ENCODE results near the gene CHTF18.
"Not testable (repeated sequence)": the region's sequence is repeated elsewhere in the genome, so short reads cannot be mapped to it uniquely, and the experiment has no call there.

CHTF18 gene

DNA sequence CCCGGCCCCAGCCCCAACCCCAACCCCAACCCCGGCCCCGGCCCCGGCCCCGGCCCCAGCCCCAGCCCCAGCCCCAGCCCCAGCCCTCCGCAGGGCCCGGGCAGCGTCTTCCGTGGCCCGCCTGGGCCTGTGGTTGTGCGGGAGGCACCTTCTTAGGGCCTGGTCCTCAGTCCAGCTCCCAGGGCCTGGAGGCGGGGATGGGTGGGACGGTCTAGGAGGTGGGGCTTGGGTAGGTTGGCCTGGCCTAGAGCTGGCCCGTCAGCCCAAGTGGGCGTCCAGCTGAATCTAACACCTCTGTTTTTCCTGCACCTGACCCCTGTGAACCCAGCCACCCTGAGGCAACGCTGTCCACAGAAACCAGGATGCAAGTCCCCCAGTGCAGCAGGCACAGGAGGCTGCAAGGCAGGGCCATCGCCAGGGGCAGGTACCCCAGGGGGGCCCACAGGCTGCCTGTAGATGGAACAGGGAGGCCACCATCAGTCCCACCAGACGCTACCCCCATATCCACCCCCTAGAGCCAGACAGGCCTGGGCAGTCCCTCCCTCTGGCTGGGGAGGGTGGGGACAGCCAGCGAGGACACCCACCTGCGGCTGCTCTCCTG is 19.1 kb upstream of the CHTF18 start:
- TF ChIP-seq, protein P1, sequence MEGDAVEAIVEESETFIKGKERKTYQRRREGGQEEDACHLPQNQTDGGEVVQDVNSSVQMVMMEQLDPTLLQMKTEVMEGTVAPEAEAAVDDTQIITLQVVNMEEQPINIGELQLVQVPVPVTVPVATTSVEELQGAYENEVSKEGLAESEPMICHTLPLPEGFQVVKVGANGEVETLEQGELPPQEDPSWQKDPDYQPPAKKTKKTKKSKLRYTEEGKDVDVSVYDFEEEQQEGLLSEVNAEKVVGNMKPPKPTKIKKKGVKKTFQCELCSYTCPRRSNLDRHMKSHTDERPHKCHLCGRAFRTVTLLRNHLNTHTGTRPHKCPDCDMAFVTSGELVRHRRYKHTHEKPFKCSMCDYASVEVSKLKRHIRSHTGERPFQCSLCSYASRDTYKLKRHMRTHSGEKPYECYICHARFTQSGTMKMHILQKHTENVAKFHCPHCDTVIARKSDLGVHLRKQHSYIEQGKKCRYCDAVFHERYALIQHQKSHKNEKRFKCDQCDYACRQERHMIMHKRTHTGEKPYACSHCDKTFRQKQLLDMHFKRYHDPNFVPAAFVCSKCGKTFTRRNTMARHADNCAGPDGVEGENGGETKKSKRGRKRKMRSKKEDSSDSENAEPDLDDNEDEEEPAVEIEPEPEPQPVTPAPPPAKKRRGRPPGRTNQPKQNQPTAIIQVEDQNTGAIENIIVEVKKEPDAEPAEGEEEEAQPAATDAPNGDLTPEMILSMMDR (IDR thresholded peaks at IDR 0.05; ENCODE audit: insufficient read depth, low read depth, low read length, missing control alignments): no peak
- no peak for DNase-seq (ENCODE audit: low read depth)
- H3K4me3 ChIP-seq (ENCODE audit: low read depth, low read length): no peak overlapping the region

DNA sequence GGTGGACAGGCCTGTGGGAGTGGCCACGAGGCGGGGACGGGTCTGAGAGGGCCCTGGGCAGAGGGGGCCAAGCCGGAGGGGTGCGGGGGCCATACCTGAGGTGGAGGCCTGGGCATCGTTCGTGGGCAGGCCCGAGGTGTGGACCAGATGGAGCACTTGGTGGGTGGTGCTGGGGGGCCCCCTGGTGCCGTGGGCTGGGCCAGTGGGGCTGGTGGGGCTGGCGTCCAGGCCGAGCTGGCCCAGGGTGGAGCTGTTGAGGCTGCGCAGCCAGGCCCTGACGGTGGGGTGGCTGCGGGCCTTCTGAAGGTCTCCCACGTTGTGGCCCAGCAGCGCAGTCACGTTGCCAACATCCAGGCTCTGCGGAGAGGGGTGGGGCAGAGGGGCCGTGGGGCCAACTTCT is 18.5 kb upstream of the CHTF18 start:
- no peak for DNase-seq (ENCODE audit: low read depth)
- H3K4me3 ChIP-seq (ENCODE audit: low read depth, low read length): no peak overlapping the region
- TF ChIP-seq, protein P1 (IDR thresholded peaks at IDR 0.05; ENCODE audit: insufficient read depth, low read depth, low read length, missing control alignments): no peak

DNA sequence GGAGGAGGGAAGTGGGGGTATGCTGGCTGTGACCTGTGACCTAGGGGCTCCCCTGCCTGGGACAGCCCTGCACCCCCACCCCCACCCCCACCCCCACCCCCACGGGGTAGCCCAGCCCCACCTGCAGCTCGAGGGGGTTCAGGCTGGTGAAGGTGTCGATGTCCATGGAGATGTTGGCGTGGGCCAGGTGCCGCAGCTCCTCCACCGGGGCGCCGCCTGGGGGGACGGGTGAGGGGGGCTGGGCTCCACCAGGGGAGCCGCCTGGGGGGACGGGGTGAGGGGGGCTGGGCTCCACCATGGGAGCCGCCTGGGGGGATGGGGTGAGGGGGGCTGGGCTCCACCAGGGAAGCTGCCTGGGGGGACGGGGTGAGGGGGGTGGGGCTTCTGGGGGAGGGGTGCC is 18.0 kb upstream of the CHTF18 start:
- no peak for DNase-seq (ENCODE audit: low read depth)
- no peak overlapping the region for H3K4me3 ChIP-seq (ENCODE audit: low read depth, low read length)
- TF ChIP-seq, protein P1 (IDR thresholded peaks at IDR 0.05; ENCODE audit: insufficient read depth, low read depth, low read length, missing control alignments): no peak

DNA sequence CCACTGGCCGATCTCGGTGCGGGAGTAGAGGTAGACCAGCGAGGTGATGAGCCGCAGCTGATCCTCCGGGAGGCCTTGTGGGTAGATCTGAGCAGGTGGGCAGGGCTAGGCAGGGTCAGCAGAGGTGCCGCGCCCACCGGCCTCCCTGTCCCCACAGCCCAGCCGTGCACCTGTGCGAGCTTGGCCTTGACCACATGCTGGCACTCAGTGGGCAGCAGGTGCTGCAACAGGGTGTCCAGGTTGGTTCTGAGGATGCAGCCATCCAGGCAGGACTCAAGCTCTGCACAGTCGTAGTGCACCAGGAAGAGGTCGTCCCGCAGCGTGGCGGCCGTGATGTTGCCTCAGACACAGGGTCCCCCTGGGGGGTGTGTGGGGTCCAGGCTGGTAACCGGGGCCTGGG is 15.5 kb upstream of the CHTF18 start:
- no peak for DNase-seq (ENCODE audit: low read depth)
- H3K4me3 ChIP-seq (ENCODE audit: low read depth, low read length): no peak overlapping the region
- TF ChIP-seq, protein P1 (IDR thresholded peaks at IDR 0.05; ENCODE audit: insufficient read depth, low read depth, low read length, missing control alignments): no peak

DNA sequence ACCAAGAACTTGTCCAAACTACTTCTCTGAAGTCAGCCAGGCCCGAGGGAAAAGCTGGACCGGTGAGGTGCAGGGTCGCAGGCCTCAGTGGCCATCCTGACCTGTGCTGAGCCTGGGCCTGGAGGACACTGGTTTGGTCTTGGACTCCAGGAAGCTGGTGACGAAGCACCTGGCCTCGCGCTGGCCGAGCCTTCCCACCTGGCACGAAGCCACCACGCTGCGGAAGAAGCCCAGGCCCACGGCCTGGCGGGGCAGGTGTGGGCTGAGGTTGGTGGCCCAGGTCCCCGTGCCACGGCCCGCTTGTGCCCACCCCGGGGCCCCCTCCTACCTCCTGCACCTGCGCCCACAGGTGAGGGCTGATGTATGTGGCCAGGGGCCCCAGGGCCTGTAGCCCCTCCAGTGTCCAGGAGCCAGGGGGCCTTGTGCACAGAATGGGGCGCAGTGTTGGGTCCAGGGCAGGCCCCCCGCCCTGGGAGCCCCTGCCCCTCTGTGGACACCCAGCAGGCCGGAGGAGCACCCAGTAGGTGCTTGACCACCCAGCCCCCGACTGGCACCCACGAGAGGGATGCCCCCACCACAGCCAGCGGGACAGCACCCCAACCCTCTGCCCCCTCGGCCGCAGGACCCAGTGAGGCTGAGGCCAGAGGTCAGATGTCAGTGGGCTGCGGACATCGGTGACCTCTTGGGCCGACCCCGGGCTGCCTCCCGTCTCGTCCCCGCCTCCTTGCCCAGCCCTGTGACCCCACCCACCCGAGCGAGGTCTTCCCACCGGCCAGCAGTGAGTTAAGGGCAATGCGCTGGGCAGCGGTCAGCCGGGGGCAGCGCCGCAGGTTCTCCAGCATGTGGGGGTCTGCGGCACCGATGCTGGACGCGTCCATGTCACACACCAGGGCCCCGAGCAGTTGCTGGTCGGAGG is 14.1 kb upstream of the CHTF18 start:
- no peak for DNase-seq (ENCODE audit: low read depth)
- TF ChIP-seq, protein P1 (IDR thresholded peaks at IDR 0.05; ENCODE audit: insufficient read depth, low read depth, low read length, missing control alignments): no peak
- H3K4me3 ChIP-seq (ENCODE audit: low read depth, low read length): no peak overlapping the region

DNA sequence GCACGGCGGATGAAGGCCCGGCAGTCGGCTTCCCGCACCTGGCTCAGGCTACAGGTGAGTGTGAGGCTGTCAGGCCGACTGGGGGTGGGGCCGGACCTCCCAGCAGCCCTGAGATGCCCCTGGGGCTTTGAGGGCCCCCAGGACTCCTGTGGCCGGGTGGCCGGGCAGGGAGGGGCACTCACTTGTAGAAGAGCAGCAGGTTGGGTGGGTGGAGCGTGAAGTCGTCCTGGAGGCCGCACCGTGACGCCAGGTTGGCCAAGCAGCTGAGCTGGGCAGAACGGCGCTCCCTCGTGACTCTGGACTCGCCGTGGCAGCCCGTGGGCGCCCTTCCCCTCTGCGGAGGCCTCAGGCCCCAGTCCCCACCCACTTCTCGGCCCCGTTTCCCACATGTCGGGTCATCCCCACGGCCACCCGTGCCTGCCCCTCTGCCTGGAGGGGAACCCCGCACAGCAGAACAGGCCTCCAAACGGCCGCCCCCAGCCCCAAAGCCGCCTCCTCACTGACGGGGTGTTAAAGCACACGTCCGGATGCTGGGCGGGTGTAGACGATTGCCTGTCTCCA is 13.1 kb upstream of the CHTF18 start:
- TF ChIP-seq, protein P1 (IDR thresholded peaks at IDR 0.05; ENCODE audit: insufficient read depth, low read depth, low read length, missing control alignments): no peak
- DNase-seq (ENCODE audit: low read depth): no peak
- no peak overlapping the region for H3K4me3 ChIP-seq (ENCODE audit: low read depth, low read length)

DNA sequence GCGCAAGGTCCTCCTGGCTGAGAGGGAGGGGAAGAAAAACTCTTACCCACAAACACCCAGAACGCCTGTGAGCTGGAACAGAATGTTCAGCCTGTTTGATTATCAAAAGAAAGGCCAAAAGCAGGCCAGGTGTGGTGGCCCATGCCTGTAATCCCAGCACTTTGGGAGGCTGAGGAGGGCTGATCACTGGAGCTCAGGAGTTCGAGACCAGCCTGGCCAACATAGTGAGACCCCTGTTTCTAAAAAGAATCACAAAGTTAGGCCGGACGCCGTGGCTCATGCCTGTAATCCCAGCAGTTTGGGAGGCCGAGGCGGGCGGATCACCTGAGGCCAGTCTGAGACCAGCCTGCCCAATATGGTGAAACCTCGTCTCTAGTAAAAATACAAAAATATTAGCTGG is 12.1 kb upstream of the CHTF18 start:
- not testable (repeated sequence) for H3K4me3 ChIP-seq (ENCODE audit: low read depth, low read length); DNase-seq (ENCODE audit: low read depth)
